Neuronal stem cell (in vitro differentiated cells): ENCODE results near the gene COL28A1.
"Not testable (repeated sequence)": the region's sequence is repeated elsewhere in the genome, so short reads cannot be mapped to it uniquely, and the experiment has no call there.

ENCODE experiments used
- DNase-seq: peaks from one replicate; pipeline ENCODE4 v3.0.0-alpha.2; 2013; ENCODE audit warnings: low spot score
- H2AFZ ChIP-seq: one replicate; pipeline ENCODE4 v1.6.1; 2013; ENCODE audit warnings: mild to moderate bottlenecking, low read length, inconsistent platforms
- H2AK5ac ChIP-seq: 2 replicates; pipeline ENCODE4 v1.6.1; 2013; ENCODE audit warnings: low read depth, mild to moderate bottlenecking, inconsistent platforms, low read length, moderate library complexity, mixed read lengths
- H2BK120ac ChIP-seq: 2 replicates; pipeline ENCODE4 v1.6.1; 2013; ENCODE audit warnings: low read depth, mild to moderate bottlenecking, inconsistent platforms, low read length, moderate library complexity, mixed read lengths
- H2BK12ac ChIP-seq: one replicate; pipeline ENCODE4 v1.6.1; 2013; ENCODE audit warnings: low read length, inconsistent platforms
- H2BK15ac ChIP-seq: 2 replicates; pipeline ENCODE4 v1.6.1; 2013; ENCODE audit warnings: mild to moderate bottlenecking, low read length, inconsistent platforms, mixed read lengths
- H2BK5ac ChIP-seq: one replicate; pipeline ENCODE4 v1.6.1; 2013; ENCODE audit warnings: inconsistent platforms, mild to moderate bottlenecking, low read length, moderate library complexity
- H3K14ac ChIP-seq: one replicate; pipeline ENCODE4 v1.6.1; 2013; ENCODE audit warnings: low read length, inconsistent platforms
- H3K18ac ChIP-seq: 2 replicates; pipeline ENCODE4 v1.6.1; 2013; ENCODE audit warnings: low read length, inconsistent platforms
- H3K23ac ChIP-seq: 2 replicates; pipeline ENCODE4 v1.6.1; 2013; ENCODE audit warnings: low read depth, mild to moderate bottlenecking, mixed read lengths, low read length, inconsistent platforms; ENCODE audit not compliant: poor library complexity
- H3K27ac ChIP-seq: replicated peaks from 3 replicates; pipeline ENCODE4 v1.5.1; 2013; ENCODE audit warnings: low read length, inconsistent platforms
- H3K27me3 ChIP-seq, 3 experiments: 2 replicates each; pipeline ENCODE4 v1.6.1; 2013; ENCODE audit warnings: low read length in 3 of 3, mild to moderate bottlenecking in 2 of 3, inconsistent platforms in 1 of 3, low read depth in 1 of 3, mixed read lengths in 1 of 3, moderate library complexity in 1 of 3; ENCODE audit not compliant: control insufficient read depth in 3 of 3, insufficient read depth in 3 of 3
- H3K36me3 ChIP-seq, 2 donors: replicated peaks in 1 of 2; 2 replicates each; pipeline ENCODE4 v1.6.1; 2013; ENCODE audit warnings: low read length in 2 of 2; ENCODE audit not compliant: control insufficient read depth in 2 of 2, insufficient read depth in 2 of 2
- H3K4ac ChIP-seq: 2 replicates; pipeline ENCODE4 v1.6.1; 2013; ENCODE audit warnings: inconsistent platforms, mild to moderate bottlenecking, low read length, moderate library complexity
- H3K4me1 ChIP-seq, 2 donors: 1 replicate in 1 of 2; 2 replicates in 1 of 2; pipeline ENCODE4 v1.6.1; 2013; ENCODE audit warnings: low read length in 2 of 2, low read depth in 1 of 2; ENCODE audit not compliant: control insufficient read depth in 2 of 2, insufficient read depth in 1 of 2
- H3K4me2 ChIP-seq: one replicate; pipeline ENCODE4 v1.6.1; 2013; ENCODE audit warnings: mild to moderate bottlenecking, low read length, inconsistent platforms; ENCODE audit not compliant: insufficient read depth, poor library complexity, severe bottlenecking
- H3K4me3 ChIP-seq, 2 donors: 2 replicates each; pipeline ENCODE4 v1.5.1; 2013; ENCODE audit warnings: low read length in 2 of 2, mild to moderate bottlenecking in 2 of 2, inconsistent platforms in 1 of 2, moderate library complexity in 1 of 2
- H3K79me1 ChIP-seq: one replicate; pipeline ENCODE4 v1.6.1; 2013; ENCODE audit warnings: low read depth, mild to moderate bottlenecking, inconsistent platforms, low read length, moderate library complexity
- H3K9ac ChIP-seq: one replicate; pipeline ENCODE4 v1.6.1; 2013; ENCODE audit warnings: mild to moderate bottlenecking, low read depth, low read length, inconsistent platforms; ENCODE audit not compliant: poor library complexity
- H3K9me3 ChIP-seq, 2 donors: replicated peaks in 1 of 2; 2 replicates each; pipeline versions ENCODE3 to v1.6.1; 2013; ENCODE audit warnings: low read length in 2 of 2, mild to moderate bottlenecking in 2 of 2, inconsistent platforms in 1 of 2, low read depth in 1 of 2, mixed read lengths in 1 of 2, moderate library complexity in 1 of 2; ENCODE audit not compliant: control insufficient read depth in 2 of 2, insufficient read depth in 1 of 2
- H4K8ac ChIP-seq: one replicate; pipeline ENCODE4 v1.6.1; 2013; ENCODE audit warnings: low read depth, mild to moderate bottlenecking, inconsistent platforms, low read length, moderate library complexity
- H4K91ac ChIP-seq: one replicate; pipeline ENCODE4 v1.6.1; 2013; ENCODE audit warnings: low read length, low read depth, mild to moderate bottlenecking, inconsistent platforms; ENCODE audit not compliant: poor library complexity
- WGBS, 2 donors: extraction: QIAGEN DNeasy Blood & Tissue Kit; methylation state at CpG; one replicate each; pipeline ENCODE4 v1.1.7; 2013; ENCODE audit warnings: missing lambda C conversion rate in 2 of 2, mixed read lengths in 1 of 2; ENCODE audit not compliant: insufficient read length in 2 of 2, insufficient replicate concordance in 1 of 2; ENCODE audit errors: extremely low coverage in 2 of 2; 5-methylcytosine and 5-hydroxymethylcytosine counted together

COL28A1 gene

DNA sequence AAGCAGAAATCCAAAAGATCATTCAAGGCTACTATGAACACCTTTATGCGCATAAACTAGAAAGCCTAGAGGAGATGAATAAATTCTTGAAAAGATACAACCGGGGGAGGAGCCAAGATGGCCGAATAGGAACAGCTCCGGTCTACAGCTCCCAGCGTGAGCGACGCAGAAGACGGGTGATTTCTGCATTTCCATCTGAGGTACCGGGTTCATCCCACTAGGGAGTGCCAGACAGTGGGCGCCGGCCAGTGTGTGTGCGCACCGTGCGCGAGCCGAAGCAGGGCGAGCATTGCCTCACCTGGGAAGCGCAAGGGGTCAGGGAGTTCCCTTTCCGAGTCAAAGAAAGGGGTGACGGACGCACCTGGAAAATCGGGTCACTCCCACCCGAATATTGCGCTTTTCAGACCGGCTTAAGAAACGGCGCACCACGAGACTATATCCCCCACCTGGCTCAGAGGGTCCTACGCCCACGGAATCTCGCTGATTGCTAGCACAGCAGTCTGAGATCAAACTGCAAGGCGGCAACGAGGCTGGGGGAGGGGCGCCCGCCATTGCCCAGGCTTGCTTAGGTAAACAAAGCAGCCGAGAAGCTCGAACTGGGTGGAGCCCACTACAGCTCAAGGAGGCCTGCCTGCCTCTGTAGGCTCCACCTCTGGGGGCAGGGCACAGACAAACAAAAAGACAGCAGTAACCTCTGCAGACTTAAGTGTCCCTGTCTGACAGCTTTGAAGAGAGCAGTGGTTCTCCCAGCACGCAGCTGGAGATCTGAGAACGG is 70.5 kb downstream of the COL28A1 start:
- H2BK12ac ChIP-seq, H3K79me1 ChIP-seq, H3K9me3 ChIP-seq, H2BK5ac ChIP-seq, H3K4me1 ChIP-seq, H3K4me3 ChIP-seq, H3K4me2 ChIP-seq, H2AK5ac ChIP-seq, H2AFZ ChIP-seq, H3K18ac ChIP-seq, H4K8ac ChIP-seq, H3K14ac ChIP-seq, H2BK120ac ChIP-seq, H3K27me3 ChIP-seq, H2BK15ac ChIP-seq, H4K91ac ChIP-seq, H3K23ac ChIP-seq, H3K4ac ChIP-seq, H3K9ac ChIP-seq, DNase-seq, H3K36me3 ChIP-seq, H3K27ac ChIP-seq: not testable (repeated sequence)
- no CpG with 5 or more reads among the region's 39 CpGs for WGBS, 2 donors

DNA sequence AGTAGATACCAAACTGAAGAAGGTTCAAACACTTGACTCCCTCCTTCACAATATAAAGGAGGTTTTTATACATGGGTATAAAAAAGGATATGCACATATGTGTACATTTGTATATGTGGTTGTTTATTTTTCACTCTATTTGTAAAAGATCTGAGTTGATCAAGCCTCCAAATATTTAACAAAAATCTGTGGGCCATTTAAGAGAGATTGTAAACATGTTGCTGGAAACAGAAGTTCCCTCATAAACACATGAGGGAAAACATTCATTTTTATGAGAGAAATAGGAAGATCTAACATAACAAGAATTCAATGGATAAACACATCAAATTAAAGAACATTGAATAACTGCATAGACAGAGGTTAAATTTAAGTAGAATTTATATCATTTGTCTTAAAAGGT is 81.7 kb downstream of the COL28A1 start:
- Histone ChIP-seq H3K9ac (no peak overlapping the region), H3K4me2 (no peak overlapping the region), H3K23ac (no peak overlapping the region), H3K27me3 (no peaks in the 10 kb centered on the region), H2BK120ac (no peak overlapping the region), H3K4me1 (no peaks in the 10 kb centered on the region), H3K9me3 (peaks cover 0 to under 1% of the 10 kb centered on the region in 2 donors), H2AFZ (no peak overlapping the region), H4K91ac (no peak overlapping the region), H4K8ac (no peak overlapping the region), H3K79me1 (no peaks in the 10 kb centered on the region), H2BK5ac (no peak overlapping the region), H3K27ac (no peak overlapping the region), H2BK12ac (no peak overlapping the region), H2BK15ac (no peak overlapping the region), H3K4ac (no peak overlapping the region), H3K36me3 (no peaks in the 10 kb centered on the region), H3K4me3 (no peak overlapping the region), H3K18ac (no peak overlapping the region), H2AK5ac (no peak overlapping the region), H3K14ac (no peak overlapping the region)
- DNase-seq: no peak

GRCh38 chr7:7452652-7453051 is 83.0 kb downstream of the COL28A1 start:
- Histone ChIP-seq H3K4me3 (no peak overlapping the region), H3K23ac (no peak overlapping the region), H2BK15ac (no peak overlapping the region), H2BK12ac (no peak overlapping the region), H3K4me2 (no peak overlapping the region), H2BK5ac (no peak overlapping the region), H3K14ac (no peak overlapping the region), H2BK120ac (no peak overlapping the region), H2AK5ac (no peak overlapping the region), H3K9ac (no peak overlapping the region), H3K18ac (no peak overlapping the region), H3K79me1 (no peaks in the 10 kb centered on the region), H4K91ac (no peak overlapping the region), H3K36me3 (no peaks in the 10 kb centered on the region), H3K4ac (no peak overlapping the region), H4K8ac (no peak overlapping the region), H2AFZ (no peak overlapping the region), H3K4me1 (no peaks in the 10 kb centered on the region), H3K27ac (no peak overlapping the region), H3K27me3 (no peaks in the 10 kb centered on the region), H3K9me3 (peaks cover 2 to 7% of the 10 kb centered on the region in 2 donors)
- WGBS, 2 donors: no CpG with 5 or more reads among the region's 2 CpGs
- no peak for DNase-seq

DNA sequence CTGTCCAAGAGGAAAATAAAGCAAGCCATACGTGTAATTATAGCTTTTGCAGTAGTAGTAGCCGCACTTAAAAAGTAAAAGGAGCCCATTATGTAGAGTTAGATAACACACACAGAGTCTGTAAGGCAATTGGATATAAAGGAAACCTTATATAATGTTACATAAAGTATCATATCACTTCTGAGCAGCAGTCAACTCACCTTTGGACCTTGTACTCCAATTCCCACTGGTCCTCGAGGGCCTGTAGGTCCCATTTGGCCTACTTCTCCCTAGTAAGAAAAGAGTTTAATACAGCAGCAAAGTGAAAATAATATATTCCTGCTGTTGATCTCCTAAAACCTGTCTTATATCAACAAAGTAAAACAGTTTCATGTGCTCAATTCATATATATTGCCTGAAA is 83.6 kb downstream of the COL28A1 start:
- no peak overlapping the region for H4K8ac ChIP-seq
- no peak overlapping the region for H3K23ac ChIP-seq
- no peak overlapping the region for H2BK120ac ChIP-seq
- no peak overlapping the region for H3K4me2 ChIP-seq
- no peak overlapping the region for H3K9ac ChIP-seq
- no peak overlapping the region for H3K14ac ChIP-seq
- H2BK15ac ChIP-seq: no peak overlapping the region
- no CpG with 5 or more reads among the region's 3 CpGs for WGBS, 2 donors
- DNase-seq: no peak
- no peak overlapping the region for H4K91ac ChIP-seq
- H2AK5ac ChIP-seq: no peak overlapping the region
- no peak overlapping the region for H2BK12ac ChIP-seq
- H3K79me1 ChIP-seq: no peaks in the 10 kb centered on the region
- no peak overlapping the region for H3K4ac ChIP-seq
- no peaks in the 10 kb centered on the region for H3K27me3 ChIP-seq
- H3K4me3 ChIP-seq: no peak overlapping the region
- peaks cover 2 to 7% of the 10 kb centered on the region in 2 donors for H3K9me3 ChIP-seq
- H2AFZ ChIP-seq: no peak overlapping the region
- H3K36me3 ChIP-seq: no peaks in the 10 kb centered on the region
- H2BK5ac ChIP-seq: no peak overlapping the region
- H3K18ac ChIP-seq: no peak overlapping the region
- no peaks in the 10 kb centered on the region for H3K4me1 ChIP-seq
- H3K27ac ChIP-seq: no peak overlapping the region
